ENCODE measurements around the gene CAMK4.

DNA sequence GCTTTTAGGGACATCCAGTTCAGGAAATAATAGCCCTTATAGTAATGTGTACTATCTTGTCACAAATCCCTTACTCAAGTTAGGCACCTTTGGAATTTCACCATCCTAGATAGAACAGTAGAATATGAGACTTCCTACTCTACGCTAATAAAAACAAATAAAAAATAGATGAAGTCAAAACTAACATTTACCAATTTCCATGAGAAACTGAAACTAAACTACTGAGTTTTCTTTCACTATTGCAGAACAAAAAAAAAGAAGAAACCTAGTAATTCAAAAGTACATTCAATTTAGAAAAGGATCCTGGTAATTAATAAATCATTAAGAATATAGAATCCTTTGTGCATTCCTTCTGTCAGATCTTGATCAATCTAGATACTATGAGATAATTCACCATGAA lies 274.2 kb downstream of the CAMK4 start:
- TF ChIP-seq, protein P1, sequence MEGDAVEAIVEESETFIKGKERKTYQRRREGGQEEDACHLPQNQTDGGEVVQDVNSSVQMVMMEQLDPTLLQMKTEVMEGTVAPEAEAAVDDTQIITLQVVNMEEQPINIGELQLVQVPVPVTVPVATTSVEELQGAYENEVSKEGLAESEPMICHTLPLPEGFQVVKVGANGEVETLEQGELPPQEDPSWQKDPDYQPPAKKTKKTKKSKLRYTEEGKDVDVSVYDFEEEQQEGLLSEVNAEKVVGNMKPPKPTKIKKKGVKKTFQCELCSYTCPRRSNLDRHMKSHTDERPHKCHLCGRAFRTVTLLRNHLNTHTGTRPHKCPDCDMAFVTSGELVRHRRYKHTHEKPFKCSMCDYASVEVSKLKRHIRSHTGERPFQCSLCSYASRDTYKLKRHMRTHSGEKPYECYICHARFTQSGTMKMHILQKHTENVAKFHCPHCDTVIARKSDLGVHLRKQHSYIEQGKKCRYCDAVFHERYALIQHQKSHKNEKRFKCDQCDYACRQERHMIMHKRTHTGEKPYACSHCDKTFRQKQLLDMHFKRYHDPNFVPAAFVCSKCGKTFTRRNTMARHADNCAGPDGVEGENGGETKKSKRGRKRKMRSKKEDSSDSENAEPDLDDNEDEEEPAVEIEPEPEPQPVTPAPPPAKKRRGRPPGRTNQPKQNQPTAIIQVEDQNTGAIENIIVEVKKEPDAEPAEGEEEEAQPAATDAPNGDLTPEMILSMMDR (IDR thresholded peaks at IDR 0.05) = no peak
- no peak for TF ChIP-seq EZH2phosphoT487 (IDR thresholded peaks at IDR 0.05)
